Putamen (tissue), 1 donor: ENCODE results near the gene CLP1.
A peak's percentile ranks its signal among the peaks of the same experiment; 100 is the strongest.

Source experiments
- DNase-seq: peaks from one replicate; pipeline ENCODE4 v3.0.0-alpha.2; 2016; ENCODE audit warnings: low spot score

Gene CLP1

GRCh38 chr11:57657194-57658022 lies at the start of gene CLP1:
CLP1 (plus strand) TSS chr11:57657762; CDS start chr11:57659477, 1,715 bp downstream.
- peak; percentile 99 for DNase-seq

- DNase-seq, result no peak
These were observed 47.4 kb upstream of the CLP1 start for GRCh38 chr11:57610170-57610569.

GRCh38 chr11:57614234-57614772 lies 43.3 kb upstream of the CLP1 start:
- no peak for DNase-seq

- no peak for DNase-seq
These were observed 42.3 kb upstream of the CLP1 start for GRCh38 chr11:57615308-57615707.

- no peak for DNase-seq
These were observed 41.0 kb upstream of the CLP1 start for GRCh38 chr11:57616595-57616994.

- DNase-seq, result no peak
These were observed 39.1 kb upstream of the CLP1 start for GRCh38 chr11:57618438-57618837.

GRCh38 chr11:57619331-57619730 lies 38.2 kb upstream of the CLP1 start:
- no peak for DNase-seq

- DNase-seq, result no peak
These were observed 37.1 kb upstream of the CLP1 start for GRCh38 chr11:57620467-57620866.

- no peak for DNase-seq
These were observed 35.3 kb upstream of the CLP1 start for GRCh38 chr11:57622263-57622662.

GRCh38 chr11:57624864-57625263 lies 32.7 kb upstream of the CLP1 start:
- no peak for DNase-seq

- no peak for DNase-seq
These were observed 30.7 kb upstream of the CLP1 start for GRCh38 chr11:57626895-57627294.

GRCh38 chr11:57630171-57630570 lies 27.4 kb upstream of the CLP1 start:
- DNase-seq, result no peak

GRCh38 chr11:57632116-57632515 lies 25.4 kb upstream of the CLP1 start:
- no peak for DNase-seq

- no peak for DNase-seq
These were observed 24.0 kb upstream of the CLP1 start for GRCh38 chr11:57633394-57634070.

GRCh38 chr11:57634311-57634710 lies 23.3 kb upstream of the CLP1 start:
- no peak for DNase-seq

GRCh38 chr11:57635246-57635645 lies 22.3 kb upstream of the CLP1 start:
- DNase-seq, result no peak

- DNase-seq, result no peak
These were observed 19.9 kb upstream of the CLP1 start for GRCh38 chr11:57637626-57638004.

GRCh38 chr11:57638005-57638781 lies 19.4 kb upstream of the CLP1 start:
- DNase-seq, result peak; percentile 73

- no peak for DNase-seq
These were observed 18.7 kb upstream of the CLP1 start for GRCh38 chr11:57638811-57639320.

- no peak for DNase-seq
These were observed 18.1 kb upstream of the CLP1 start for GRCh38 chr11:57639321-57640067.

- DNase-seq, result no peak
These were observed 17.3 kb upstream of the CLP1 start for GRCh38 chr11:57640068-57640800.
